ENCODE results near the gene IRF7.
"Not testable (repeated sequence)": the region's sequence is repeated elsewhere in the genome, so short reads cannot be mapped to it uniquely, and the experiment has no call there.

The IRF7 gene

GRCh38 chr11:657691-658126, 42.0 kb upstream of the IRF7 start:
- TF ChIP-seq CTCF (IDR thresholded peaks at IDR 0.05; ENCODE audit: insufficient read depth, low read depth, low read length, missing control alignments): no peak
- no peak overlapping the region for H3K4me3 ChIP-seq (ENCODE audit: low read length)
- no peak for DNase-seq (ENCODE audit: low read depth)

GRCh38 chr11:656866-657265, 41.1 kb upstream of the IRF7 start:
- no peak for TF ChIP-seq CTCF (IDR thresholded peaks at IDR 0.05; ENCODE audit: insufficient read depth, low read depth, low read length, missing control alignments)
- H3K4me3 ChIP-seq (ENCODE audit: low read length): no peak overlapping the region
- DNase-seq (ENCODE audit: low read depth): no peak

GRCh38 chr11:656426-656825, 40.7 kb upstream of the IRF7 start:
- TF ChIP-seq CTCF (IDR thresholded peaks at IDR 0.05; ENCODE audit: insufficient read depth, low read depth, low read length, missing control alignments): no peak
- H3K4me3 ChIP-seq (ENCODE audit: low read length): no peak overlapping the region

GRCh38 chr11:655036-655726, 39.4 kb upstream of the IRF7 start:
- no peak for TF ChIP-seq CTCF (IDR thresholded peaks at IDR 0.05; ENCODE audit: insufficient read depth, low read depth, low read length, missing control alignments)
- no peak overlapping the region for H3K4me3 ChIP-seq (ENCODE audit: low read length)
- no peak for DNase-seq (ENCODE audit: low read depth)

More at GRCh38 chr11:656426-656825, 40.7 kb upstream of the IRF7 start:
- no peak for DNase-seq (ENCODE audit: low read depth)

- DNase-seq (ENCODE audit: low read depth); H3K4me3 ChIP-seq (ENCODE audit: low read length): not testable (repeated sequence)
Observed at GRCh38 chr11:654444-654843, 38.7 kb upstream of the IRF7 start.

- no peak for TF ChIP-seq CTCF (IDR thresholded peaks at IDR 0.05; ENCODE audit: insufficient read depth, low read depth, low read length, missing control alignments)
- H3K4me3 ChIP-seq (ENCODE audit: low read length): no peak overlapping the region
- DNase-seq (ENCODE audit: low read depth): no peak
Observed at GRCh38 chr11:653837-654236, 38.1 kb upstream of the IRF7 start.

GRCh38 chr11:653136-653535, 37.4 kb upstream of the IRF7 start:
- DNase-seq (ENCODE audit: low read depth); H3K4me3 ChIP-seq (ENCODE audit: low read length): not testable (repeated sequence)

- TF ChIP-seq CTCF (IDR thresholded peaks at IDR 0.05; ENCODE audit: insufficient read depth, low read depth, low read length, missing control alignments): no peak
- no peak for DNase-seq (ENCODE audit: low read depth)
- H3K4me3 ChIP-seq (ENCODE audit: low read length): no peak overlapping the region
Observed at GRCh38 chr11:650482-650881, 34.7 kb upstream of the IRF7 start.

- H3K4me3 ChIP-seq (ENCODE audit: low read length); DNase-seq (ENCODE audit: low read depth): not testable (repeated sequence)
Observed at GRCh38 chr11:647672-648158, 32.0 kb upstream of the IRF7 start.
